Measurements from ENCODE around the gene MMP24OS.

- TF ChIP-seq CTCF (IDR thresholded peaks at IDR 0.05), result no peak
- TF ChIP-seq POLR2AphosphoS5 (IDR thresholded peaks at IDR 0.05), result peak in 1 of 3 donors; percentile 18
- TF ChIP-seq POLR2A (IDR thresholded peaks at IDR 0.05), result no peak
Measured at GRCh38 chr20:35235881-35236280, 42.0 kb downstream of the MMP24OS start.

Data from breast epithelium (tissue), 3 donors.